WTC11 (cell line): ENCODE data around the gene GPC5.

ENCODE experiments used
- ATF3 ChIP-seq: sonication (generic); formaldehyde crosslinking; conservative IDR thresholded peaks from 2 replicates; pipeline ENCODE4 v1.8.1; 2022; ENCODE audit warnings: mild to moderate bottlenecking, missing genetic modification reagents
- ETV6 ChIP-seq: sonication (generic); formaldehyde crosslinking; IDR thresholded peaks from 2 replicates; pipeline ENCODE4 v1.8.1; 2022; ENCODE audit warnings: mild to moderate bottlenecking, missing genetic modification reagents
- FOXJ3 ChIP-seq: sonication (generic); formaldehyde crosslinking; IDR thresholded peaks from 2 replicates; pipeline ENCODE4 v1.9.0; 2021; ENCODE audit warnings: missing genetic modification reagents, mild to moderate bottlenecking, borderline replicate concordance
- NFYB ChIP-seq: sonication (generic); formaldehyde crosslinking; conservative IDR thresholded peaks from 2 replicates; pipeline ENCODE4 v1.8.0; 2022; ENCODE audit warnings: low read depth, missing genetic modification reagents
- TP53 ChIP-seq: sonication (generic); formaldehyde crosslinking; IDR thresholded peaks from 2 replicates; pipeline ENCODE4 v1.8.1; 2023; ENCODE audit warnings: mild to moderate bottlenecking, missing genetic modification reagents

GRCh38 chr13:92265408-92265807 lies 867.0 kb downstream of the GPC5 start:
- no peak for TF ChIP-seq NFYB (CRISPR knock-in tag)
- no peak for TF ChIP-seq ATF3 (CRISPR knock-in tag)
- no peak for TF ChIP-seq ETV6 (CRISPR knock-in tag)
- no peak for TF ChIP-seq TP53
- TF ChIP-seq FOXJ3 (CRISPR knock-in tag): no peak
